Ishikawa (cell line): ENCODE results near the gene LCMT1.

Experiments used
- EP300 ChIP-seq: IDR thresholded peaks from 2 replicates; pipeline ENCODE4 v1.6.1; 2012; ENCODE audit warnings: borderline replicate concordance
- MAX ChIP-seq: IDR thresholded peaks from 2 replicates; pipeline ENCODE4 v1.6.1; 2012
- YY1 ChIP-seq: IDR thresholded peaks from 2 replicates; pipeline ENCODE4 v1.6.1; 2012; ENCODE audit warnings: low read depth

DNA sequence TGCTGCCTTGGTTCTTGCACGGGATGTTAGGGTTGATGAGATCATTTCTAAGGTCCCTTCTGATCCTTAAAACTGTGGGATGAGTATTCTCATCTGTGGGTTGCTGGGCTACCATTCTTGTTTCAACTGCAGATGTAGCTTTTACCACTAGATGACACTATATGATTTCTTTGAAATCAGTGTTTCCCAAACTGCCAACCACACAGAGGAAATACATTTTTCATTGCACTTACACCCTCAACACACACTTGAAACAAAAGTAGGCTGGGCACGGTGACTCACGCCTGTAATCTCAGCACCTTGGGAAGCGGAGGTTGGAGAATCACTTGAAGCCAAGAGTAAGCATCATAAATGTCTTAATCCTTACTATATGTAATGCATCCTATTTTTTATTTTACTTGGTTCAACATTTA, 15.3 kb downstream of the LCMT1 start:
- TF ChIP-seq MAX (no peak), EP300 (no peak), YY1 (no peak)
